Measurements from ENCODE around the gene PGAM5. TPM values are rescaled to one million over a fixed set of nuclear protein-coding genes. Genes with fewer than 3 reads are reported as not detected.

The PGAM5 gene
- total and polyA plus RNA-seq, 2 of the 13 experiments (the other 11 are each of a cell fraction or from before 2014, with no cell fraction given): 18.0 to 77.9 TPM

GRCh38 chr12:132761921-132762583, 51.4 kb downstream of the PGAM5 start (continued):
- TF ChIP-seq SKIL (CRISPR knock-in tag; IDR thresholded peaks at IDR 0.05; ENCODE audit: borderline replicate concordance) (0 out of 2 replicates have a peak, but pooled peaks have one; percentile 25), KMT2A (CRISPR knock-in tag; IDR thresholded peaks at IDR 0.05) (peak; percentile 84), REPIN1 (CRISPR knock-in tag; IDR thresholded peaks at IDR 0.05; ENCODE audit: borderline replicate concordance, low read depth) (peak; percentile 69; the same call in 1 of the 2 replicates), ZNF572 (CRISPR knock-in tag; IDR thresholded peaks at IDR 0.05) (no peak), ZNF567 (CRISPR knock-in tag; IDR thresholded peaks at IDR 0.05; ENCODE audit: borderline replicate concordance) (no peak), REXO4 (CRISPR knock-in tag; IDR thresholded peaks at IDR 0.05; ENCODE audit: borderline replicate concordance) (no peak), ZFP41 (CRISPR knock-in tag; IDR thresholded peaks at IDR 0.05; ENCODE audit: borderline replicate concordance) (no peak), PPARG (CRISPR knock-in tag; conservative IDR thresholded peaks at IDR 0.05) (peak; percentile 61; the same call in 1 of the 2 replicates), HNRNPH1 (optimal IDR thresholded peaks at IDR 0.05; ENCODE audit: low read depth, low read length) (no peak), ZNF382 (CRISPR knock-in tag; IDR thresholded peaks at IDR 0.05; ENCODE audit: borderline replicate concordance) (no peak), ZNF326 (CRISPR knock-in tag; IDR thresholded peaks at IDR 0.05; ENCODE audit: borderline replicate concordance) (no peak), ZNF33B (CRISPR knock-in tag; IDR thresholded peaks at IDR 0.05) (peak; percentile 42; the same call in 1 of the 2 replicates), KMT2B (CRISPR knock-in tag; IDR thresholded peaks at IDR 0.05) (no peak), IRF1 (CRISPR knock-in tag; IDR thresholded peaks at IDR 0.05; ENCODE audit: low read depth) (no peak), ZSCAN25 (CRISPR knock-in tag; IDR thresholded peaks at IDR 0.05) (peak; percentile 52; the same call in 1 of the 2 replicates), EZH2 (conservative IDR thresholded peaks at IDR 0.05; ENCODE audit: low read depth, low read length) (no peak), FUBP1 (CRISPR knock-in tag; IDR thresholded peaks at IDR 0.05; ENCODE audit: borderline replicate concordance) (no peak), ZNF556 (CRISPR knock-in tag; IDR thresholded peaks at IDR 0.05; ENCODE audit: borderline replicate concordance) (no peak), GTF2F1 (IDR thresholded peaks at IDR 0.05; ENCODE audit: low read length) (no peak), TCF7L2 (IDR thresholded peaks at IDR 0.05; ENCODE audit: low read depth, low read length) (no peak), ZNF33A (CRISPR knock-in tag; IDR thresholded peaks at IDR 0.05; ENCODE audit: borderline replicate concordance) (no peak), NFIB (CRISPR knock-in tag; IDR thresholded peaks at IDR 0.05; ENCODE audit: borderline replicate concordance) (no peak), ATF1 (CRISPR knock-in tag; IDR thresholded peaks at IDR 0.05) (no peak), ZNF10 (CRISPR knock-in tag; IDR thresholded peaks at IDR 0.05; ENCODE audit: borderline replicate concordance, low read depth) (no peak), ONECUT2 (CRISPR knock-in tag; IDR thresholded peaks at IDR 0.05) (no peak), MIER3 (CRISPR knock-in tag; IDR thresholded peaks at IDR 0.05; ENCODE audit: borderline replicate concordance) (no peak)
